GM23248 (cell line): Measurements from ENCODE around the gene MEF2B. TPM values are rescaled to one million over a fixed set of nuclear protein-coding genes. Genes with fewer than 3 reads are reported as not detected.

ENCODE experiments used
- DNase-seq: peaks from one replicate; pipeline ENCODE4 v3.0.0-alpha.2; 2015
- H2AFZ ChIP-seq: fragments of 200-600 bp; sonication (generic); 2 replicates; pipeline ENCODE4 v1.6.1; 2016; ENCODE audit warnings: antibody characterized with exemption
- H3F3A ChIP-seq: fragments of 200-600 bp; sonication (generic); 2 replicates; pipeline ENCODE4 v1.6.1; 2016; ENCODE audit warnings: mild to moderate bottlenecking, antibody characterized with exemption, mixed run types; ENCODE audit not compliant: insufficient read depth
- H3K27ac ChIP-seq: fragments of 200-600 bp; sonication (generic); 2 replicates; pipeline ENCODE4 v1.5.1; 2016; ENCODE audit warnings: mild to moderate bottlenecking
- H3K27me3 ChIP-seq: fragments of 200-600 bp; sonication (generic); replicated peaks from 2 replicates; pipeline ENCODE4 v1.6.1; 2016; ENCODE audit warnings: mild to moderate bottlenecking; ENCODE audit not compliant: insufficient read depth
- H3K36me3 ChIP-seq: fragments of 200-600 bp; sonication (generic); 2 replicates; pipeline ENCODE4 v1.6.1; 2016; ENCODE audit warnings: low read depth, mild to moderate bottlenecking
- H3K4me1 ChIP-seq: fragments of 200-600 bp; sonication (generic); 2 replicates; pipeline ENCODE4 v1.6.1; 2016; ENCODE audit warnings: mild to moderate bottlenecking; ENCODE audit not compliant: insufficient read depth
- H3K4me2 ChIP-seq: fragments of 200-600 bp; sonication (generic); one replicate; pipeline ENCODE4 v1.6.1; 2016; ENCODE audit warnings: mild to moderate bottlenecking; ENCODE audit not compliant: unreplicated experiment
- H3K4me3 ChIP-seq: fragments of 200-600 bp; sonication (generic); 2 replicates; pipeline ENCODE4 v1.5.1; 2016; ENCODE audit warnings: mild to moderate bottlenecking
- H3K79me2 ChIP-seq: fragments of 200-600 bp; sonication (generic); 2 replicates; pipeline ENCODE4 v1.6.1; 2016; ENCODE audit warnings: mild to moderate bottlenecking; ENCODE audit not compliant: insufficient read depth
- H3K9ac ChIP-seq: fragments of 200-600 bp; sonication (generic); 2 replicates; pipeline ENCODE4 v1.6.1; 2016; ENCODE audit warnings: mild to moderate bottlenecking
- H3K9me2 ChIP-seq: fragments of 200-600 bp; sonication (generic); 2 replicates; pipeline ENCODE4 v1.6.1; 2016; ENCODE audit warnings: mixed run types, mild to moderate bottlenecking, moderate library complexity; ENCODE audit not compliant: insufficient read depth
- H3K9me3 ChIP-seq: fragments of 200-600 bp; sonication (generic); one replicate; pipeline ENCODE4 v1.6.1; 2017; ENCODE audit warnings: low read depth
- H4K20me1 ChIP-seq: fragments of 200-600 bp; sonication (generic); 2 replicates; pipeline ENCODE4 v1.6.0; 2016; ENCODE audit not compliant: insufficient read depth
- EZH2 ChIP-seq: fragments of 200-600 bp; sonication (generic); IDR thresholded peaks from 2 replicates; pipeline ENCODE4 v1.6.1; 2018; ENCODE audit warnings: antibody characterized with exemption, mild to moderate bottlenecking; ENCODE audit not compliant: insufficient read depth, poor library complexity, severe bottlenecking
- EZH2phosphoT487 ChIP-seq: fragments of 200-600 bp; sonication (generic); IDR thresholded peaks from 2 replicates; pipeline ENCODE4 v1.6.1; 2018; ENCODE audit warnings: antibody characterized with exemption, moderate library complexity, mild to moderate bottlenecking, low read depth; ENCODE audit not compliant: insufficient read depth
- WGBS, 2 experiments: methylation state at CpG; one replicate each; pipeline ENCODE4 v1.1.6; 2015 to 2017; ENCODE audit warnings: low lambda C conversion rate in 2 of 2, low coverage in 1 of 2; ENCODE audit errors: missing lambda C conversion rate in 2 of 2; 5-methylcytosine and 5-hydroxymethylcytosine counted together
- in situ Hi-C: fragments of 300-500 bp; cut with MboI; formaldehyde crosslinking; loops from 2 replicates; pipeline ENCODE4 v1.15.0; 2020
- polyA plus RNA-seq: library from polyadenylated mRNA; unstranded; fragments of >200 nt; fragmentation: Nextera tagmentation; extraction: Ambion mirVana; gene quantifications from 2 replicates; pipeline ENCODE4 v1.2.1, GENCODE V29; 2016
- total RNA-seq: library from RNA; depleted of rRNA; stranded (reverse); fragments of >200 nt; shearing (Covaris generic); gene quantifications from 2 replicates; pipeline ENCODE4 v1.2.3, GENCODE V29; 2014

The MEF2B gene
- total and polyA plus RNA-seq, 2 experiments from 2014 or later: 0.20 to 0.22 TPM

DNA sequence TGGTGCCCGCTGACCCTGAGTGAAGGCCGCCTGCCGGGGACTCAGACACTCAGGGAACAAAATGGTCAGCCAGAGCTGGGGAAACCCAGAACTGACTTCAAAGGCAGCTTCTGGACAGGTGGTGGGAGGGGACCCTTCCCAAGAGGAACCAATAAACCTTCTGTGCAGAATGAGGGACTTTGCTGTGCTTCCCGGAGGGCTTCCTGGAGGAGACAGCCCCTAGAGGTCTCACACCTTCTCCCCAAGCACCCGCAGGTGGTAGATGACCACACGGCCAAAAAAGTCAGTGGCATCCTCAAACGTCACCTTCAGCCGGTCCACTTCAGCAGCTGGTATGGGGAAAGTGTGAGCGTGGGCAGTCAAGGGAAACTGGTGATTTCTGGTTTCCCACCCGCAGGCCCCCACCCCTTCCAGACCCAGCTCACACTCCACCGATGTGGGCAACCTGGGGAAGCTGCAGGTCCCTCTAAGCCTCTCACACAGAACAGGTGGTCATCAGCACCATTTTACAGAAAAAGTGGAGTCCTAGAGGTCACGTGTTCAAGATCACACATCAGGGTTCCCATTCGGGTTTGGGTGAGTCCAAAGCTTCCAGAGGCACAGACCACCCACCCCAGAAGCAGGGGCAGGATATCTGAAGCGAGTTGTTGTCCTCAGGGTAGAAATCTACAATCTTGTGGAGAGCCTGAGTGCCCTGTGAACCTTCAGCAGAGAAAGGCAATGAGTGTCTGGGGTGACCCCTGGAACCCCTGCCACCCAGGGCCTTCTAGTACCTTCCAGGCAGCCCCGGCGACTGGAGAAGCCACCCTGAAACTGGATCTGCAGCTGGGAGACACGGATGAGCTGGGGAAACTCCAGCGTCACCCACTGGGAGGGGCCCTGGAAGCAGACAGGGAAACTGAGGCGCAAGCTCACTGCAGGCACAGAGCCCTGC, 31.9 kb upstream of the MEF2B start:
- Histone ChIP-seq H3K27ac (no peak overlapping the region), H3K9me2 (no peaks in the 10 kb centered on the region), H3K9me3 (no peaks in the 10 kb centered on the region), H3F3A (0 out of 2 replicates have a peak, but pooled peaks cover 4% of the 10 kb centered on the region), H2AFZ (peak overlapping the region; percentile 92; the same call in 1 of the 2 replicates), H4K20me1 (no peaks in the 10 kb centered on the region), H3K4me1 (0 out of 2 replicates have a peak, but pooled peaks cover 6% of the 10 kb centered on the region), H3K36me3 (no peaks in the 10 kb centered on the region), H3K79me2 (peaks cover 16% of the 10 kb centered on the region; the same call in 1 of the 2 replicates), H3K4me2 (peak overlapping the region; percentile 96), H3K9ac (peak overlapping the region; percentile 87), H3K4me3 (peak overlapping the region; percentile 98), H3K27me3 (no peaks in the 10 kb centered on the region)
- no peak for DNase-seq
- WGBS, 2 experiments: 62% methylated on average over 17 to 19 of the region's 19 CpGs
- TF ChIP-seq EZH2 (no peak), EZH2phosphoT487 (no peak)
- in situ Hi-C loops: no loop called here

- TF ChIP-seq EZH2phosphoT487 (no peak), EZH2 (no peak)
- Histone ChIP-seq H3K36me3 (no peaks in the 10 kb centered on the region), H3K27me3 (no peaks in the 10 kb centered on the region), H3K9me2 (no peaks in the 10 kb centered on the region), H3K4me2 (peak overlapping the region; percentile 77), H4K20me1 (no peaks in the 10 kb centered on the region), H3K4me1 (peaks cover 18% of the 10 kb centered on the region), H3K4me3 (no peak overlapping the region), H3K9ac (0 out of 2 replicates have a peak overlapping the region, but pooled peaks have one; percentile 95), H2AFZ (no peak overlapping the region), H3K79me2 (peaks cover 64% of the 10 kb centered on the region), H3K27ac (no peak overlapping the region), H3K9me3 (no peaks in the 10 kb centered on the region), H3F3A (no peaks in the 10 kb centered on the region)
- 61 to 67% methylated on average over 5 of the region's 5 CpGs for WGBS, 2 experiments
- no peak for DNase-seq
- in situ Hi-C loops: no loop called here
Observed at GRCh38 chr19:19193926-19194325, 23.9 kb upstream of the MEF2B start.

DNA sequence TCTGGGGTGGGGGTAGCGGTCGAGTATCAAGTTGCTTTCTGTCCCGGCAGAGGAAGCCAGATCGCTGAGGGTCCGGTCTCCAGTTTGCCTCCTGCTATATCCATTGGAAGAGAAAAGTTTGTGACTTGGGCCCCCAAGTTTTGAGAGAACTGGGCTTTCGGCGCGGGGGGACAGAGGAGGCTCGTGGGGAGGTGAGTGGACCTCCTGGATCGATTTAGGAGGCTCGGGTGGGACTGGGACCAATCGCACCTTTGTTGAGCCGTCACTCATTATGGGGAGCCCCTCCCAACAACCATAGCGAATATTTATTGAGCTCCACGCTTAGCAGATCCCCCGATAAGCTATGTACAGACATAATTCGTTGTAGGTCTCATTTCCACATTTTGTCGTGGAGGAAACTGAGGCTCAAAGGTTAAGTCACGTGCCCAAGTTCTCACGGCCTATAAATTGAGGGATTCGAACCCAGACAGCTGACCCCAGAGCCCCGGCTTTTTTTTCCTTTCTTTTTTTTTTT, 22.9 kb upstream of the MEF2B start:
- Histone ChIP-seq H3K4me3 (peak overlapping the region; percentile 94), H4K20me1 (no peaks in the 10 kb centered on the region), H3K36me3 (no peaks in the 10 kb centered on the region), H3K9me3 (no peaks in the 10 kb centered on the region), H3K9ac (peak overlapping the region; percentile 95), H3K79me2 (peaks cover 72% of the 10 kb centered on the region), H3F3A (no peaks in the 10 kb centered on the region), H3K27me3 (no peaks in the 10 kb centered on the region), H3K4me2 (peak overlapping the region; percentile 77), H3K27ac (no peak overlapping the region), H3K9me2 (no peaks in the 10 kb centered on the region), H2AFZ (peak overlapping the region; percentile 87), H3K4me1 (peaks cover 18% of the 10 kb centered on the region)
- WGBS, 2 experiments: 1 to 2% methylated on average over 22 of the region's 22 CpGs
- TF ChIP-seq EZH2phosphoT487: no peak
- TF ChIP-seq EZH2: no peak
- peak; percentile 35 for DNase-seq
- in situ Hi-C loops: no loop called here

DNA sequence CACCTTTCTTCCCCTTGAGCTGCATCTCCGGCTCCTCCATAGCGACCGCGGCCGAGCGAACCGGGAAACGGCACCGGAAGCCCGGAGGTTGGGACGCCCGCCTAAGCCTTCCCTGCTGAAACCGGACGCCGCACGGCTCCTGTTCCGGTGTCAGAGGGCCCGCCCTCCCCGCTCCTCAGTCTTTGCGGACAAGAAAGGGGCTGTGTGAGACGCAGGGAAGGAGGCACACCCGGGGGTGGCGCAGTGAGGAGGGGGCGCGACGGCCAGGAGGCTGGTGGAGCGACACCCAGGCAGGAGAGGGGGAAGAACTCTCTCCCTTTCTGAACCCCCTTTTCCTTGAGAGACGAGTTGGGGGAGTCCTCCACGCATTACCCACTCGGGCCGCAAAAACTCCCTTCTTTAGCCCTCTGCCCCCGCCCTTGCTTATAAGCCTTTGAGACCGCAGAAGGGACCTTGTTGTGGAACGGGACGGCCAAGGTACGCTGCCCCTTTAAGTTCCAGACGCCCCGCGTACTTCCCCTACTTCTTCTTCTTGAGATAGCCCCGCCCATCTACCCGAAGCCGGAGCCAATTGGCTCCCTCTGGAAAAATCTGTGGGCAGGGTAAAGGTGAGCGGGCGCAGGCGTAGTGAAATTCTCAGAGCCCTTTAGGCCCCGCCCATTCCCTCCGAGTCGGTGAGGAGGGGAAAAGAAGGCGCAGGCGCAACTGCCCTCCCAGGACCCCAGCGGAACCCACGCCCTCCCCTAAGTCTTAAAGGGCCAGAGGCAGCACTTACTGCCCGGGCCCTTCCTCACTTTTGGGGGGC, 22.2 kb upstream of the MEF2B start, which contains the start of the genes BORCS8 and RFXANK:
TSS of gene BORCS8 (minus strand) at position 75 of the 805 bp plus-strand sequence. CDS start at position 40, 35 bp downstream.
TSS of gene RFXANK (plus strand) at position 181 of the 805 bp plus-strand sequence. CDS start 1,689 bp downstream, outside the sequence.
- Histone ChIP-seq H2AFZ (peak within 1 kb of the TSS; percentile 99), H3K4me1 (peaks cover 18% of the 10 kb centered on the region), H4K20me1 (no peaks in the 10 kb centered on the region), H3K9ac (peak within 1 kb of the TSS; percentile 95), H3K9me2 (no peaks in the 10 kb centered on the region), H3K79me2 (peaks cover 72% of the 10 kb centered on the region), H3K4me3 (peak within 1 kb of the TSS; percentile 94), H3K9me3 (no peaks in the 10 kb centered on the region), H3F3A (no peaks in the 10 kb centered on the region), H3K27ac (peak within 1 kb of the TSS; percentile 92), H3K4me2 (peak within 1 kb of the TSS; percentile 97), H3K36me3 (no peaks in the 10 kb centered on the region), H3K27me3 (no peaks in the 10 kb centered on the region)
- peak; percentile 100 for DNase-seq
- WGBS, 2 experiments: 0 to 2% methylated on average over 42 to 53 of the region's 53 CpGs
- in situ Hi-C loops: no loop called here
- no peak for TF ChIP-seq EZH2
- TF ChIP-seq EZH2phosphoT487: no peak
